DMS153 (cell line): ENCODE results near the gene PEAK3.

Experiments used
- DNase-seq: peaks from one replicate; lab custom pipeline; 2025; lab: John Stamatoyannopoulos, UW

PEAK3 gene

GRCh38 chr19:2270423-2271233 is 11.3 kb downstream of the PEAK3 start:
- DNase-seq: no peak

DNA sequence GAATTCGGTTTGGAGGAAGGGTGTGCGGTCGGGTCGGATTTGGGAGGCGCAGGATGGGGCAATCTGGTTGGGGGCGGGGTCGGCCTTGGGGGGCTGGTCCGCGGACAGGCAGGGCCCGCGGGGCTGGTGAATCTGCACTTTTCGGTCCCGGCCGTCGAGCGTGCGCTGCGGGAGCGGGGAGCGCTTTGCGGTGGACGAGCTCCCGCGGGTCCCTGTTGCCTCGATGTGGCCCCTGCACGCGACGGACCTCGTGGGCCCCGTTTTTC is 11.9 kb downstream of the PEAK3 start:
- DNase-seq: no peak

- DNase-seq: peak; percentile 72
Observed at GRCh38 chr19:2269244-2270156, 12.5 kb downstream of the PEAK3 start.

DNA sequence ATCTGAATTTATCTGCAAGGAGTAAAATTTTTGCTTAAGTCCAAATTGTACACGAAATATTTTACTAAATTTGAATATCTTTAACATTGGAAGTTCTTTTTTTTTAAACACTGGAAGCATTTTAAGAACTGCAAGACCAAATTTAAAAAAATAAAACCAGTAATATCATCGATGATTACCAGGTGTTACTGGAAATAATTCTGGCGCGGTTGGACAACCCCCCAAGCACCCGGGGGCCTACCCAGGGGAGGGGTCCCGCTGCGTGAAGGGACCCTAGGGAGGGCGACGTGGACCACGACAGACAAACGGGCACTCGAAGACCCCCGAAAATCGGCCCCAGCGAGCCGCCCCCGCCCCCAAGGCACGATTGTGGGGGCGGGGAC is 13.1 kb downstream of the PEAK3 start:
- no peak for DNase-seq

DNA sequence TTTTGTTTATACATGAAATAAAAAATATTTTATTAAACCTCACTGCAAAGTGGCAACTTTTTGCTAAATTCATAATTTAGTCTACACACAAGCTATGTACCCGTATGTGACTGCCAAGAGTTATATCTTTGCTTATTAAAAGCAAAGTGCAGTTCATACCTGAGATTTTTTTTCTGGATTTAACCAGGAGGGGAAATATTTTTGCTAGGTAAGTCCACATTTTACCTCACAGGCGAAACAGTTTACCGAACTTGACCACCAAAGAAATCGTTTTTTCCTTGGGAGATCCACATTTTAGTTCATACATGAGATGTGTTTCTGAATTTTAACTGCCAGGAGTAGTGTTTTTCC is 13.5 kb downstream of the PEAK3 start:
- DNase-seq: no peak

DNA sequence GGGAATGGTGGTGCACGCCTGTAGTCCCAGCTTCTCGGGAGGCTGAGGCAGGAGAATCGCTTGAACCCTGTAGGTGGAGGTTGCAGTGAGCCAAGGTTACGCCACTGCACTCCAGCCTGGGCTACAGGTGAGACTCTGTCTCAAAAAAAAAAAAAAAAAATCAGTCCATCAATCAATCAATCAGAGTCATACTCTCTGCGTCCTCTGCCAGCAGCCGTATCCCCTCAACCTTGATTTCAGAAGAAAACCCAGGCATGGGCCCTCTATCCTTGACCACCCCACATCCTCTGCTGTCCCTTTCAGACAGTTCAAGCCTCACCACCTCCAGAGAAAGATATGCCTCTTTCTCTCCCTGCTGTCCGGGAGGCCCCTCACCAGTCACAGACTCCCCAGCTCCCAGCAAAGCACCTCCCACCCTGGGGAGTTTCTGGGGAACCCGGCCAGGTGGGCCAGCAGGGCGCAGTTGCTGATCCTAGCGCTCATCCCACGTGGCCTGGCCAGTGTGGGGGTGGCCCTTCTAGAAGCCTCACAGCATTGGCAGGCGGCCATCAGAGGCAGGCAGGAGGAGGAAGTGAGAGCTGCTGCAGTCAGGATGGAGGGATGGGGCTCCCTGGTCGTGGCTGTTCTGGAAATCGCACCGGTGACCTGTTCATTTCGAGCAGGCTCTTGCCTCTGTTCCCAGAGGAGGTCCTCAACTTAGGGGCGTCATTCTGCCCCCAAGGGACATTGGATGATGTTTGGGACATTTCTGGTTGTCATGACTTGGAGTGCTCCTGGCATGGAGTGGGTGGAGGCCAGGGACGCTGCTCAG is 15.6 kb downstream of the PEAK3 start:
- peak; percentile 28 for DNase-seq

- DNase-seq: no peak
Observed at GRCh38 chr19:2261438-2262172, 20.4 kb downstream of the PEAK3 start.

GRCh38 chr19:2260341-2260805 is 21.6 kb downstream of the PEAK3 start:
- no peak for DNase-seq

DNA sequence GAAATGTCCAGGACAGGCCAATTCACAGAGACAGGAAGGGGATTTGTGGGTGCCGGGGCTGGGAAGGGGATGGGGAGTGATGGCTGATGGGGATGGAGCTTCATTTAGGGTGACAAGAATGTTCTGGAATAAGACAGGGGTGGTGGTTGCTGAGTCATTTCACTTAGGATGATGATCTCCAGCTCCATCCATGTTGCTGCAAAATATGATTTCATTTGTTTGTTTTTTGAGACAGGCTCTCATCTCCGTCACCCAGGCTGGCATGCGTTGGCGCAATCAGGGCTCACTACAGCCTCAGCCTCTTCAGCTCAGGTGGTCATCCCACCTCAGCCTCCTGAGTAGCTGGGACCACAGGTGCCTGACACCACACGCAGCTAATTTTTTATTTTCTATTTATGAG is 22.6 kb downstream of the PEAK3 start:
- no peak for DNase-seq

- no peak for DNase-seq
Observed at GRCh38 chr19:2255982-2256685, 25.8 kb downstream of the PEAK3 start, which contains the start of gene JSRP1. JSRP1 (minus strand) TSS chr19:2256417; CDS start chr19:2255314, 1,103 bp downstream.

DNA sequence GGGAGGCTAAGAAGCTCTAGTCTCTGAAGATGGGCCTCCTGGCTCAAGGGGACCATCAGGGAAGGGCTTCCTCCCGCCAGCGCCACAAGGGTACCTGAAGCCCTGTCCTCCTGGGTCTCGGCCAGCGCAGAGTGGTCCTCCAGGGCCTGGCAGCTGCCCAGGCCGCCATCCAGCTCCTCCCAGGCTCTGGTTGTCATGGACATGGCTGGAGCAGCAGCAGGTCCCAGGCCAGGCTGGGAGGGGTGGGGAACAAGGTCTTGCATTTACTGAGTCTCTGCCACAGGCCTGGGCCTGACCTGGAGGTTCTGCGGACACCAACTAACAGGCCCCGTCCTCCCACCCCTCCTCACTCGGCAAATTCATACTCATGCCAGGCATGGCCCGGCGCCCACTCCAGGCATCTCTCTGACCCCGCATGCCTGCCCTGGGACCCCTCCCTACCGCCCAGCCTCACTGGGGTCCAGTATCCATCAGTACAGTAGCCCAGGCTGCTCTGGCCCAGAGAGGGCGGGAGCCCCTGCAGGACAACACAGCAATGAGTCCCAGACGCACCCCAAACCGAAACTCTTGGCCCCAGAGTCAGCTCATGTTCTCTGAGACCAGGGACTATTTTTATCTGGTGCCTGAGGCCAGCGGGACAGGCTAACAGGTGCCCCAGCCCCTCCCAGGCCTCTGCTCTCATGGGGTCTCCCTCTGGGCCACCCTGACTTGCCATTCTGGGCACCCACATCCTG is 26.7 kb downstream of the PEAK3 start:
- no peak for DNase-seq

DNA sequence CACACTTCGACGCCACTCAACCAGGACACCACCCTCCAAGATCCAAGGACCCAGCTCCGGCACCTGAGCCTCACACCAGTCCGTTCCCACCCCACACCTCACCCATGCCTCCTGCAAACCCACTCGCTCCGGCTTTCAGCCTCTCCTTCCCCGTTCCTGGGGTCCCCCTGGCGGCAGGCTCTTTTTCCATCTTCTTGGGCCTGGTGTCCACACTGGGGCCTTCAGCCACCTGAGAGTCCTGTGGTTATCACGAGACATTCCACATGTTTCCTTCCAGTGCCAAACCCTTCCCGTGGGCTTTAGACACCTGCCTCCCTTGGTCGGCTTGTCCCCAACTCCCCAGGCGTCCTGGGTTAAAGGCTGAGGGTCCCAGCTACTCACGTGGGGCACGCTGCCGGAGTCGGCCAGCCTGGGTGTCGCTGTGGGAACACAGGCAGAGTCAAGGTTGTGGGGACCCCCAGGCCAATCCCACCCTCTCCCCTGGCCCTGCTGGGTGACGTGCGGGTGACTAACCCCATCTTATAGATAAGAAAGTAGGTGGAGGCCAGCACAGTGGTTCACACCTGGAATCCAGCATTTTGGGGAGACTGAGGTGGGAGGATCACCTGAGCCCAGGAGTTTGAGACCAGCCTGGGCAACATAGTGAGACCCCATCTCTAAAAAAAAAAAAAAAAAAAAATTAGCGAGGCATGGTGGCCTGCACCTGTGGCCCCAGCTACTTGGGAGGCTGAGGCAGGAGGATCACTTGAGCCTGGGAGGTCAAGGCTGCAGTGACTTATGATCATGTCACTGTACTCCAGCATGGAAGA is 27.7 kb downstream of the PEAK3 start:
- no peak for DNase-seq

DNA sequence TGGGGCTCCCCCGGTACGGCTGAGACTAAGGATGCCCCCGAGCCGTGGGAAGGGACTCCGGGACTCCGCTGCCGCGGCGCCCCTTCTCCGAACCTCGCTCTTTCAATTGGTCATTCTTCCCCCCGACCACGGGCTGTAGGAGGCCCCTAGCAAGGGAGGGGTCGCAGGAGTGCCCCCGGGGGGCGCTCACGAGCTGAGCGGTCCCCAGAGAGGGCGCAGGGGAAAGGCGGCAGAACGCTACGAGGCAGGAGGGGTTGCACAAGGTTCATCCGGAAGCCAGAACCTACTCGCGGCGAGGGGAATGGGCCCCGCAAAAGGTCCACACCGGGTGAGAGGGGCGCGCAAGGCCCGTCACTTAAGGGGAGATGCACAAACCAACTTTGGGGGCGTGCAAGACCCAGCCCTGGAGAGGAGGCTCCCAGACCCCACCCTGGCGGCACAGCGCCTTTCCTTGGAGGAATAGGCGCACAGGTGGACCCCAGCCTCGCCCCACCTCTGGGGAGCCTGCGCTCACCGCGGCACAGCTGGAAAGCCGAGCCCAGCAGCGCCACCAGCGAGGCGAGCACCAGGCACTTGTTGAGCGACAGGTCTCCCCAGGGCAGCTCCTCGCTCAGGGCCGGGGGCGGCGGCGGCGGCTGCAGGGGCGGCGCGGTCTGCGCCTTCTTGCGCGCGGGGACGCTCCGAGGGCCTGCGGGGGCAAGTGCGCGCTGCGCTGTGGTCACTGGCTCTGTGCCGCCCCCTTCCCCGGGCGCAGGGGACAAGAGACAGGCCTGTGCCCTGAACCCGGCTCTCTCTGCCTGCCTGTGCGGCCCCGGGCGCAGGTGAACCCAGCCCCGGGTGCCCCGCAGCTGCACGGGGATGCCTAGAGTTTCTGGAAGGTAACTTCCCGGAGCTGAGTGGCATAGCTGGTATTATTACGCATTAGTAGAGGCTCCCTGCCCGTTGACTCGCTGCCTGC is 28.6 kb downstream of the PEAK3 start:
- DNase-seq: no peak

- DNase-seq: no peak
Observed at GRCh38 chr19:2252797-2253105, 29.2 kb downstream of the PEAK3 start.

DNA sequence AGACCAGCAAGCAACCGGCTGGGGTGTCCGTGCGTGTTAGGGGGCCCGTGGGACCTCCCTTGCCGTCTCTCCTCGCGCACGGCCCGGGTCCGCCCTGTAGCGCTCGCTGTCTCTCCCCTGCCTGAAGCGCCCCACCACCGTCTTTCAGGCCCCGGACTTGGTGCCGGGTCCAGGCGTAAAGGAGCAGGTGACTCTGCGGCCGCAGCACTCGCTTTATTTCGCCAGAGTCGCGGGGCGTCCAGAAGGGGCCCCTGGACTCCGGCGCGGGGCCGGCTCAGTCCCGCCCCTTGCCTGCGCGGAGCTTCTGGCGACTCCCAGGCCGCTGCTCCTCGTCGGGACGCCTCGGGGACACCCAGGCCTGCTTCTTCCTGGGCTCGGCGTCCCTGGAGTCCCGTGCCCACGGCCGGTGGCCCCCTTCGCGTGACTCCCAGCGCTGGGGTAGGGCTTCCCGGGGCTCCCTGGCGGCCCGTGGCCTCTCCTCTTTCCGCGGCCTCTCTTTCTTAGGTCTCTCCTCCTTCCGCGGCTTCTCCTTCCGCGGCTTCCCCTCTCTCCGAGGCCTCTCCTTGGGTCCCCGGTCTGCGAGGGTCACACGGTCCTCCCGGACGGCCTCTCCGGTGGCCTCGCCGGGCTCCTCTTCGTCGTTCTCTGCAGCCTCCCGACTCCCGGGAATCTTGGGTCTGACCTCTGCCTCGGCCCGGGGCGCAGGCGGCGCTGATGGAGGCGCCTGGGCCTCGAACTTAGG is 29.7 kb downstream of the PEAK3 start:
- DNase-seq: no peak

- DNase-seq: no peak
Observed at GRCh38 chr19:2251106-2252054, 30.6 kb downstream of the PEAK3 start.

GRCh38 chr19:2250766-2251105 is 31.2 kb downstream of the PEAK3 start:
- DNase-seq: no peak
